Measurements from ENCODE around the gene DDX5.
"Not testable (repeated sequence)": the region's sequence is repeated elsewhere in the genome, so short reads cannot be mapped to it uniquely, and the experiment has no call there.

Gene DDX5

GRCh38 chr17:64506576-64507412 is 705 bp upstream of the DDX5 start, which contains the start of gene CEP95:
TSS of gene CEP95 (plus strand) at chr17:64506977. CDS start at chr17:64507098, 121 bp downstream.
- DNase-seq, result peak in 1 of 2 donors; percentile 97

GRCh38 chr17:64505340-64506200 is 519 bp downstream of the DDX5 start:
- peak; percentile 91 to 92 for DNase-seq

GRCh38 chr17:64504769-64505339 is 1.2 kb downstream of the DDX5 start:
- DNase-seq, result no peak

GRCh38 chr17:64503821-64504768 is 2.0 kb downstream of the DDX5 start:
- peak in 1 of 2 donors; percentile 14 for DNase-seq

DNA sequence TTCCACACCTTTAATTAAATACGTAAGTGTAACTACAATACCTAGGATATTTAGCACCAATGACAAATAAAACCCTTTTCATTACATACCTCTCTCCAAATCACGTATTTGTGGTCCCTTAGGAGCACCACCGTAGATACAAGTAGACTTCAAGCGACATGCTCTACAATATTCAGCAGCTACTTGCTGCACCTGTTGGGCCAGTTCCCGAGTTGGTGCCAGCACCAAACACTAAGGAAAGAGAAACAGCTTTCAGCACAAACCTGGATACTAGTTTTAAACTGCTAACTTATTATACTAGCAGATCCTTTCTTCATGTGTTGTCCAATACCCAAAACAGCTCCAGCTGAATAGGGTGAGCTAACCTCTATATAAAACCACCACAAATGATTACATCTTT is 2.7 kb downstream of the DDX5 start:
- DNase-seq, result peak in 1 of 2 donors; percentile 15

- peak in 1 of 2 donors; percentile 13 for DNase-seq
These were observed 3.3 kb downstream of the DDX5 start for GRCh38 chr17:64502809-64503208.

GRCh38 chr17:64502021-64502420 is 4.1 kb downstream of the DDX5 start:
- peak in 1 of 2 donors; percentile 24 for DNase-seq

- peak in 1 of 2 donors; percentile 26 for DNase-seq
These were observed 5.0 kb downstream of the DDX5 start for GRCh38 chr17:64500862-64501765.

- DNase-seq, result peak in 1 of 2 donors; percentile 17
These were observed 5.6 kb downstream of the DDX5 start for GRCh38 chr17:64500487-64500859.

GRCh38 chr17:64499805-64500486 is 6.1 kb downstream of the DDX5 start:
- peak in 1 of 2 donors; percentile 28 for DNase-seq

DNA sequence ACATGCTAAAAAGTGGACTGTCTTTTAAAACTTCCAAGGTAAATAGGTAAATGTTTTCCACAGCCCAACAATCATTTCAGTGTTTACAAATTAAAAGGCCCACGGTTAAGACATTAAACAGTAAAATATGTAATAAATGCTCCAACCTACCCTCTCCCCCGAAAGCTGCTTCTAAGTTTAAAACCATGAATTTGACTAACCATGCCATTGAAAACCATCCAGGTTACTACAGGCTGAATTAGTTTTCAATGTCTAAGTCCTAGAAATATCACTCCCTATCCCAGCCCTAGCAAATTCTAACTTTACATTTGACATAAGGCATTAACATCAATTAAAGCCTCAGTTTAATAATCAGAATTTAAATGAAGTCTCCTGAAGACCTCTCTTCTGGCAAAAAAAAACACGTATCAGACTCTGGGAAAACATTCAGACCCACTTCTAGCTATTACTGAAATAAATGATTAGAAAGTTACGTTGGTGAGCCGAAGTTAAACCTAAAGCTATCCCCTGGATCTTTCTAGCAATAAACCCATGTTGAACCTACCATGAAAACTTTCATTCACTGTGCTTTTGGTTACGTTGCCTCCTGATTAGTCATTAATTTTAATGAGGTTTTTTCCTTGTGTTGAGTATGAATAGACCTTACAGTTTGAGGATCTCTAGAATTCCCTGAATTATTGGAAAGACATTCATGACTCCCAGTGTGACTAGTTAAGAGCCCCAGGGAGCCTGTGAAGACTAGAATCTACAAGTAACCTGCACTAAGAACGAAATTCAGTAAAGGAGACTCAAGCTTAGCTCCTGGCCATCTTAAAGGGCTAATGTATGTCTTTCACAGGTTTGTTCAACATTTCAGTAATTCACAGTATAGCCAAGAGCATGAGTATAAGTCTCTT is 7.5 kb downstream of the DDX5 start:
- peak in 1 of 2 donors; percentile 32 for DNase-seq

- no peak for DNase-seq
These were observed 8.5 kb downstream of the DDX5 start for GRCh38 chr17:64497565-64498035.

DNA sequence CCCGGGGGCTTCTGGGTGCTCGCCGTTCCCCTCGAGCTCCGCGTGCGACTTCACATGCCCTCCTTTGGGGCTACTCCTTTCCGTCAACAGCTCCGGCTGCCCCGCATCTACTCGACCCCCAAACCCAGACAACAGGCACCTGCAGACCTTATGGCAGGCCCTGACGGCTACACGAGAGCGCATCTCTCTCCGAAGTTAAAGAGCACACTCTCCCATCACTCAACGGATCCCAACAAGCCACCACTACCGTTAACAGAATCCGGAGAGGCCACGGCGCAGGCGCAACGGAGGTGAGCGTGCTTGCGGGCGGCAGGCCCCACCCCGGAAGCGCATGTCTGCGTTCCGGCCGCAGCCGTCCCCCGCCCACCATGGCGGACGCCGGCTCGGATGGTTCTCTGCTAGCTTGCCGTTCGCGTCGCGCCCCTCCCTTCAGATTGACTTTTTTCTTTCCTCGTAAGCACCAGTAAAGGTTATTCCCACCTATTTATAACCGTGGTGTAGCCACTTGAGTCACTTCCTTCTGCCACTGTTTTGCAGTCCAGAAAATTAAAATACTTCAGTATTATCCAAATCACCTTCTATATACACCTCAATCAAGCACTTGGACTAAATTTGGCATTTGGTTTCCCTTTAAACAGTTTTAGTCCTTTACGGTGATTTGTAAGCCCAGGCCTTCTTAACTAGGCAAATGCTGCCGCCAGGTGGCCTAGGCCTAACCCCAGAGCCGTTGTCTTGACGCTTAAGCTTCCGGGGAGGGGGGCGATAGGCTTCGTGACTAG is 9.1 kb downstream of the DDX5 start, which contains the start of gene POLG2:
POLG2 (minus strand) TSS at position 269 of the 779 bp plus-strand sequence; CDS start at position 183, 86 bp downstream.
- DNase-seq, result peak; percentile 96

- DNase-seq, result no peak
These were observed 9.7 kb downstream of the DDX5 start for GRCh38 chr17:64496348-64496785.

GRCh38 chr17:64495300-64495699 is 10.8 kb downstream of the DDX5 start:
- not testable (repeated sequence) for DNase-seq

DNA sequence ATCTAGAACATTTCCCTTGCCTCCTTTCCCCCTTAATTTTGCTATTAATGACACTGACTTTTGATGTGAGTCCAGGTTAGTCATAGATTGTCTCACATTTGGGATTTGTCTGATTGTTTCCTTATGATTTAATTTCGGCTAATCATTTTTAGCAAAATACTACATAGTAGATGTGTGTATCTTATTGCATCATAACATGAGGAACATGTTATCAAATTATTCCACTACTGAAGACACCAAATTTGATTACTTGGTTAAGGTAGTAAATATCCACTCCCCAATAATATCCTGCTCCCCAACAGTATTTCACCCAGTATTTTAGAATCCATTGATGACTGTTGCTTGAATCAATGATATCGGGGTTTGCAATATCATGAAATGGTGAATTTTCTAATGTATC is 12.0 kb downstream of the DDX5 start:
- DNase-seq, result no peak

DNA sequence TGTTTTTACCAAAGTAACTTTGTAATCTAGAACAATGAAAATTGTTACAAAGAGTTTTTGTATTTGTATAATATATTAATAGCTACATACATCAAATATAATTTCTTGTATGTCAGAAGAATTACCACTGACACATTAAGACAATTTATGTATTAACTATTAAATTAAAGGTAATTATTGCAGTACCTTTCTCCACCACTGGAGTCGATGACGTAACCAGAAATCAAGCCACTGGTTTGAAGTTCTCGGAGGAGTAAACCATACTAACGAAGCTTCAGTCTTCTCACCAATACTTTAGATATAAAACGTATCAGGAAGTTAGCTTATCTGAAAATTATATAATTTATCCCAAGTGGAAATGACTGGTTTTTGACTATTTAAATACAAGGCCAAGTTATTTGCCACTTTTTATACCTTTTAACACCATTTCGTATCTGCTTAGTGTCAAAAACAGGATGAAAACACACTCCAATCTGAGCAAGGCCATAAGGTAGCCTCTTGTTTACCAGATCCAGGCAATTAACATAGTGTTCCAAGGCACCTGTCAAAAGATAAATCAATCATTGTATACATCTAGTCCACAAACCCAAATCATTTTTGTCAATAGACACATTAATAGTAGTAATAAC is 13.5 kb downstream of the DDX5 start:
- DNase-seq, result peak; percentile 25 to 80

DNA sequence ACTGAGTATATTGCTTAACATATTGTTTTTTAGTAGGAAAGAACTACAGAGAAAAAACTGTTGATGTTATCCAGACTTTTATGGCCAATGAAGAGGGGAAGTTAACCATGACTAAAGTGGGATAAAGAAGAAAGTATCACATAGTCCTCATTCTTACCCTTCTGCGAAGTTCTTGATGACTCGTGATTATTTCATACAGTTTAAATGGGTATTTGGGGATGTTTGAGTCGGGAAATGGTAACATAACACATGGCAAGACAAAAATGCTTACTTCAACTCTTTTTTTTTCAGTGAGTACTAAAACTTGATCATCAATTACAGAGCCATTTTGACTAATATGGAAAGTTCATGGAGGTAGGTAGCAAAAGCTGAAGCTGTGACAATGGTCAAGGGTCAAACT is 14.1 kb downstream of the DDX5 start:
- DNase-seq, result no peak

Measured in CD4-positive, alpha-beta T cell treated with Interleukin-4 for 1 hour (primary cell).